Neural crest cell (in vitro differentiated cells): Measurements from ENCODE around the gene FATE1. TPM values are rescaled to one million over a fixed set of nuclear protein-coding genes. Genes with fewer than 3 reads are reported as not detected.

Experiments used
- DNase-seq: peaks from one replicate; pipeline ENCODE4 v3.0.0; 2021; ENCODE audit warnings: low read depth, mixed read lengths, low spot score
- H3K27ac Mint-ChIP-seq: one replicate; pipeline ENCODE4 v1.8.0; 2021; ENCODE audit warnings: mild to moderate bottlenecking, mixed read lengths; ENCODE audit not compliant: unreplicated experiment
- H3K27me3 Mint-ChIP-seq: 2 replicates; pipeline ENCODE4 v1.8.0; 2021; ENCODE audit warnings: low read depth, mild to moderate bottlenecking, mixed read lengths
- H3K36me3 Mint-ChIP-seq: 2 replicates; pipeline ENCODE4 v1.8.0; 2021; ENCODE audit warnings: low read depth, mild to moderate bottlenecking, mixed read lengths
- H3K4me1 Mint-ChIP-seq: 2 replicates; pipeline ENCODE4 v1.8.0; 2021; ENCODE audit warnings: mixed read lengths
- H3K4me3 Mint-ChIP-seq: one replicate; pipeline ENCODE4 v1.8.0; 2021; ENCODE audit warnings: mild to moderate bottlenecking, mixed read lengths
- H3K9me3 Mint-ChIP-seq: 2 replicates; pipeline ENCODE4 v1.8.0; 2021; ENCODE audit warnings: mixed read lengths
- CTCF ChIP-seq: fragments of 200-600 bp; sonication (generic); conservative IDR thresholded peaks from 2 replicates; pipeline ENCODE4 v1.5.0; 2021; ENCODE audit warnings: antibody characterized with exemption, mild to moderate bottlenecking
- total RNA-seq: library from RNA; stranded (reverse); gene quantifications from 2 replicates; pipeline ENCODE4 v1.2.1, GENCODE V29; 2021

FATE1 gene
- total RNA-seq, 1 donor from 2014 or later: not detected

- no peak overlapping the region for H3K4me3 Mint-ChIP-seq
Measured at GRCh38 chrX:151701071-151701470, 14.8 kb upstream of the FATE1 start.

GRCh38 chrX:151701531-151701930 lies 14.3 kb upstream of the FATE1 start:
- TF ChIP-seq CTCF: no peak
- Mint-ChIP-seq H3K4me3 (no peak overlapping the region), H3K36me3 (peaks cover 1% of the 10 kb centered on the region), H3K27me3 (peaks cover 6% of the 10 kb centered on the region), H3K9me3 (peaks cover 4% of the 10 kb centered on the region), H3K27ac (no peak overlapping the region), H3K4me1 (peaks cover 16% of the 10 kb centered on the region)
- DNase-seq: no peak

More at GRCh38 chrX:151701071-151701470, 14.8 kb upstream of the FATE1 start:
- peaks cover 6% of the 10 kb centered on the region for H3K9me3 Mint-ChIP-seq
- no peak for DNase-seq
- TF ChIP-seq CTCF: no peak
- H3K36me3 Mint-ChIP-seq: peaks cover 4% of the 10 kb centered on the region
- peaks cover 16% of the 10 kb centered on the region for H3K4me1 Mint-ChIP-seq
- peaks cover 10% of the 10 kb centered on the region for H3K27me3 Mint-ChIP-seq
- H3K27ac Mint-ChIP-seq: no peak overlapping the region

GRCh38 chrX:151702026-151702714 lies 13.7 kb upstream of the FATE1 start:
- TF ChIP-seq CTCF: no peak
- DNase-seq: no peak
- H3K4me1 Mint-ChIP-seq: peaks cover 16% of the 10 kb centered on the region
- H3K9me3 Mint-ChIP-seq: peaks cover 3% of the 10 kb centered on the region
- H3K36me3 Mint-ChIP-seq: no peaks in the 10 kb centered on the region
- peaks cover 4% of the 10 kb centered on the region for H3K27me3 Mint-ChIP-seq
- no peak overlapping the region for H3K4me3 Mint-ChIP-seq
- no peak overlapping the region for H3K27ac Mint-ChIP-seq

- H3K4me1 Mint-ChIP-seq: peaks cover 12% of the 10 kb centered on the region
- no peaks in the 10 kb centered on the region for H3K9me3 Mint-ChIP-seq
- H3K36me3 Mint-ChIP-seq: no peaks in the 10 kb centered on the region
- H3K4me3 Mint-ChIP-seq: no peak overlapping the region
- no peak for TF ChIP-seq CTCF
- no peak for DNase-seq
- no peak overlapping the region for H3K27ac Mint-ChIP-seq
- no peaks in the 10 kb centered on the region for H3K27me3 Mint-ChIP-seq
Measured at GRCh38 chrX:151702741-151703340, 13.0 kb upstream of the FATE1 start.

- no peak for DNase-seq
- Mint-ChIP-seq H3K4me3 (no peak overlapping the region), H3K27ac (no peak overlapping the region), H3K4me1 (peaks cover 10% of the 10 kb centered on the region), H3K36me3 (no peaks in the 10 kb centered on the region), H3K9me3 (no peaks in the 10 kb centered on the region), H3K27me3 (no peaks in the 10 kb centered on the region)
- no peak for TF ChIP-seq CTCF
Measured at GRCh38 chrX:151703487-151703886, 12.3 kb upstream of the FATE1 start.
